ENCODE results near the gene EDA. TPM values are rescaled to one million over a fixed set of nuclear protein-coding genes. Genes with fewer than 3 reads are reported as not detected.

The EDA gene
- total RNA-seq, 2 donors from 2014 or later, result 4.0 to 4.7 TPM

DNA sequence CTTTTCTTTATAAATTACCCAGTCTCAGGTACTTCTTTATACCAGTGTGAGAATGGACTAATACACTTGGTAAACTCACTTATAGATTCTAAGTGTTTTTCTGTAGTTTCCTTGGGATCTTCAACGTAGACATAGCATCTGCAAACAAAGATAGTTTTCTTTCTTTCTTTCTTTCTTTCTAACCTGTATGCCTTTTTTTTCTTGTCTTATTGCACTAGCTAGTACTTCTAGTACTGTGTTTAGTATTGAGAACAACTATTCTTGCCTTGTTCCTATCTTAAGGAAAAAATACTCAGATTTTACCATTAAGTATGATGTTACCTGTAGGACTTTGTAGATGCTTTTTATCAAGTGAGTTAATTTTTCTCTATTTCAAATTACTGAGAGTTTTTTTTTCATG is 102.2 kb downstream of the EDA start:
- intact Hi-C loops (cut with DNase I), result no loop called here
- ATAC-seq (no peak), DNase-seq (no peak)
- TF ChIP-seq, protein P1, sequence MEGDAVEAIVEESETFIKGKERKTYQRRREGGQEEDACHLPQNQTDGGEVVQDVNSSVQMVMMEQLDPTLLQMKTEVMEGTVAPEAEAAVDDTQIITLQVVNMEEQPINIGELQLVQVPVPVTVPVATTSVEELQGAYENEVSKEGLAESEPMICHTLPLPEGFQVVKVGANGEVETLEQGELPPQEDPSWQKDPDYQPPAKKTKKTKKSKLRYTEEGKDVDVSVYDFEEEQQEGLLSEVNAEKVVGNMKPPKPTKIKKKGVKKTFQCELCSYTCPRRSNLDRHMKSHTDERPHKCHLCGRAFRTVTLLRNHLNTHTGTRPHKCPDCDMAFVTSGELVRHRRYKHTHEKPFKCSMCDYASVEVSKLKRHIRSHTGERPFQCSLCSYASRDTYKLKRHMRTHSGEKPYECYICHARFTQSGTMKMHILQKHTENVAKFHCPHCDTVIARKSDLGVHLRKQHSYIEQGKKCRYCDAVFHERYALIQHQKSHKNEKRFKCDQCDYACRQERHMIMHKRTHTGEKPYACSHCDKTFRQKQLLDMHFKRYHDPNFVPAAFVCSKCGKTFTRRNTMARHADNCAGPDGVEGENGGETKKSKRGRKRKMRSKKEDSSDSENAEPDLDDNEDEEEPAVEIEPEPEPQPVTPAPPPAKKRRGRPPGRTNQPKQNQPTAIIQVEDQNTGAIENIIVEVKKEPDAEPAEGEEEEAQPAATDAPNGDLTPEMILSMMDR (IDR thresholded peaks at IDR 0.05), result no peak
- TF ChIP-seq POLR2A (IDR thresholded peaks at IDR 0.05), result no peak
- H3K36me3 ChIP-seq (replicated peaks in 1 of 2; ENCODE audit: insufficient read depth in 1 of 2, low read depth in 2 of 2), result no peaks in the 10 kb centered on the region
- H3K4me3 ChIP-seq, result no peak overlapping the region
- no peaks in the 10 kb centered on the region for H3K4me1 ChIP-seq
- H3K9me3 ChIP-seq, result no peaks in the 10 kb centered on the region
- no peaks in the 10 kb centered on the region for H3K27me3 ChIP-seq
- H3K27ac ChIP-seq, result no peak overlapping the region
- 71 to 88% methylated on average over 1 of the region's 1 CpG for WGBS, 2 donors

DNA sequence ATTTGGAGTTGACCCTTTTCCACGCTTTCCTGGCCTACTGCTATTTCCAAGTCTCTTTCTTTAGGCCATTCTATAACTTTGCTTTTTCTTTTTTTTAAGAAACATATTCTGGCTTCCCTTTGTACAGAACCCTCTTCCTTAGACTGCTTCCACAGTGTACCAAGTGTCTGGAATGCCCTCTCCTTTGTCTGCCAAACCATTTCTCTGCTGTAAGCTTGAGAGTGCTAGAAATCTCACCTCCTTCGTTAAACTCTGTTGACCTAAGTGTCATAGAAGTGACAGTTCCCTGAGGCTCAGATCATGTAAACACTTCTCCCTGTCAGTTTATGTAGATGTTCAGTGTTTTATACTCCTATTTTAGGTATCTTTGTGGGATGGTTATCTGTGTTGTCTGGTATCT is 108.4 kb downstream of the EDA start:
- H3K36me3 ChIP-seq (replicated peaks in 1 of 2; ENCODE audit: insufficient read depth in 1 of 2, low read depth in 2 of 2), result no peaks in the 10 kb centered on the region
- H3K4me1 ChIP-seq, result no peaks in the 10 kb centered on the region
- no peaks in the 10 kb centered on the region for H3K27me3 ChIP-seq
- ATAC-seq (no peak), DNase-seq (no peak)
- H3K4me3 ChIP-seq, result no peak overlapping the region
- H3K9me3 ChIP-seq, result no peaks in the 10 kb centered on the region
- intact Hi-C loops (cut with DNase I), result no loop called here
- WGBS, 2 donors, result 49 to 58% methylated on average over 2 of the region's 2 CpGs
- H3K27ac ChIP-seq, result no peak overlapping the region
- TF ChIP-seq, protein P1 (IDR thresholded peaks at IDR 0.05), result no peak
- no peak for TF ChIP-seq POLR2A (IDR thresholded peaks at IDR 0.05)

DNA sequence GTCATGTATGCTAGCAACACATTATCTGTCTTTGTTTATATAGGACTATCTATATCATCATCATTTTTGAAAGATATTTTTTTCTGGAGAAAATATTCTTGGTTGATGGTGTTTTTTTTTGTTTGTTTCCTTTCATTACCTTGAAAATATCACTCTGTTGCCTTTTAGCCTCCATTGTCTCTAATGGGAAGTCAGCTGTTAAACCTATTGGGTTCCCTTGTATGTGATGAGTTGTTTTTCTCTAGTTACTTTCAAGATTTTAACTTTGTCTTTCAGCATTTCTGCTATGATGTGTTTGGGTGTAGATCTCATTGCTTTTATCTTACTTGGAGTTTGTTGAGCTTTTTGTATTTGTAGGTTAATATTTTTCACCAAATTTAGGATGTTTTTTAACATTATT is 124.4 kb downstream of the EDA start:
- TF ChIP-seq, protein P1 (IDR thresholded peaks at IDR 0.05), result no peak
- TF ChIP-seq POLR2A (IDR thresholded peaks at IDR 0.05), result no peak
- DNase-seq, result no peak
- no peak for ATAC-seq
- no peaks in the 10 kb centered on the region for H3K9me3 ChIP-seq
- H3K27ac ChIP-seq, result no peak overlapping the region
- no peaks in the 10 kb centered on the region for H3K4me1 ChIP-seq
- H3K27me3 ChIP-seq, result no peaks in the 10 kb centered on the region
- H3K36me3 ChIP-seq (replicated peaks in 1 of 2; ENCODE audit: insufficient read depth in 1 of 2, low read depth in 2 of 2), result no peaks in the 10 kb centered on the region
- intact Hi-C loops (cut with DNase I), result no loop called here
- no peak overlapping the region for H3K4me3 ChIP-seq

DNA sequence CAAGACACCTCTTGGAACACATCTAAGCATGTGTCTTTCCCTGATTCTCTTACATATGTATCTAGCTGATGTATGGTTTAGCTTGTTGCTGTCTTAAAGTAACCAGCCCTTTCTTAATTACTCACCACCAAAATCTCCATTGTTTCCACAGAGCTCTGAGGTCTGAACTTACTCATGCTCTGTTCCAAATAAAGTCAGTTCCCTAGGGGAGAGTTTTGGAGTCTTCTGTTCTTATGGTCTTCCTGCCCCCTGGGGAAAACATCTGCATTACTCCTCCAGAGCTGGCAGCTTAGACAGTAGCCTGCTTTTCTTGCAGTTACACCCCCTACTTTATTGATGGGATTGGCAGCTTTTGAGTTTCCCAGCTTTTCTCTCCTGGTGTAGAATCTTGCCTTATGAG is 125.8 kb downstream of the EDA start:
- DNase-seq (no peak), ATAC-seq (no peak)
- intact Hi-C loops (cut with DNase I), result no loop called here
- no peaks in the 10 kb centered on the region for H3K9me3 ChIP-seq
- no peaks in the 10 kb centered on the region for H3K27me3 ChIP-seq
- no peak overlapping the region for H3K27ac ChIP-seq
- no peaks in the 10 kb centered on the region for H3K4me1 ChIP-seq
- no peak for TF ChIP-seq POLR2A (IDR thresholded peaks at IDR 0.05)
- TF ChIP-seq, protein P1 (IDR thresholded peaks at IDR 0.05), result no peak
- H3K4me3 ChIP-seq, result no peak overlapping the region
- H3K36me3 ChIP-seq (replicated peaks in 1 of 2; ENCODE audit: insufficient read depth in 1 of 2, low read depth in 2 of 2), result no peaks in the 10 kb centered on the region

DNA sequence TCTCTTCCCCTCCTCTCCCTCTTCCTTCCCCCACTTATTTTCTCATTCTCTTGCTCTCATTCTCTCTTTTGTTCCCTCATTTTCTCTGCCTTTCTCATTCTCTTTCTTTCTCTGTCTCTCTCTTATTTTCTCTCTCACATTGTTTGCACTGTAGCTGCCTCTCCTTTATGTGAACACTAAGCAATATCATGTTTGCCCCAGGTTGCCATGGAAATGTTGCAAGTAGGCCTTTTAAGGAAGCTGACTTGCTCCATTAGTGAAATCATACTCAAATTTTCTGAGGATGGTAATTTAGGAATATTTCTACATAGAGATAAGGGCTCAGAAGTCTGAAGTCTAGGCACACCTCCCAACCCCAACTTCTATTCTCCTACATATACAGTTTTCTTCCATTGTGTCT is 130.1 kb downstream of the EDA start:
- no peak for ATAC-seq
- DNase-seq, result no peak

More for the DNA sequence above, 130.1 kb downstream of the EDA start:
- no peaks in the 10 kb centered on the region for H3K36me3 ChIP-seq (replicated peaks in 1 of 2; ENCODE audit: insufficient read depth in 1 of 2, low read depth in 2 of 2)
- intact Hi-C loops (cut with DNase I), result no loop called here
- no peaks in the 10 kb centered on the region for H3K4me1 ChIP-seq
- H3K9me3 ChIP-seq, result no peaks in the 10 kb centered on the region
- no peak overlapping the region for H3K27ac ChIP-seq
- TF ChIP-seq POLR2A (IDR thresholded peaks at IDR 0.05), result no peak
- TF ChIP-seq, protein P1 (IDR thresholded peaks at IDR 0.05), result no peak
- no peak overlapping the region for H3K4me3 ChIP-seq
- no peaks in the 10 kb centered on the region for H3K27me3 ChIP-seq

All from body of pancreas (tissue), 4 donors.